Smooth muscle cell (in vitro differentiated cells): Measurements from ENCODE around the gene KCNQ1OT1. TPM values are rescaled to one million over a fixed set of nuclear protein-coding genes. Genes with fewer than 3 reads are reported as not detected.

ENCODE experiments used
- DNase-seq: peaks from one replicate; lab custom pipeline; 2025; ENCODE audit not compliant: unreplicated experiment; lab: John Stamatoyannopoulos, UW
- H2AFZ ChIP-seq: fragments of 200-600 bp; sonication (generic); 2 replicates; pipeline ENCODE4 v1.6.0; 2016; ENCODE audit warnings: antibody characterized with exemption, low read depth, mild to moderate bottlenecking
- H3F3A ChIP-seq: fragments of 200-600 bp; sonication (generic); 2 replicates; pipeline ENCODE4 v1.6.0; 2017; ENCODE audit warnings: antibody characterized with exemption, low read depth
- H3K27ac ChIP-seq: fragments of 200-600 bp; sonication (generic); 2 replicates; pipeline ENCODE4 v1.5.1; 2016; ENCODE audit warnings: low read depth, mild to moderate bottlenecking
- H3K27me3 ChIP-seq: fragments of 200-600 bp; sonication (generic); 2 replicates; pipeline ENCODE4 v1.6.1; 2016; ENCODE audit warnings: low read depth, mild to moderate bottlenecking
- H3K36me3 ChIP-seq: fragments of 200-600 bp; sonication (generic); 2 replicates; pipeline ENCODE4 v1.5.1; 2016; ENCODE audit warnings: low read depth
- H3K4me1 ChIP-seq: fragments of 200-600 bp; sonication (generic); 2 replicates; pipeline ENCODE4 v1.5.1; 2016; ENCODE audit warnings: low read depth
- H3K4me2 ChIP-seq: fragments of 200-600 bp; sonication (generic); 2 replicates; pipeline ENCODE4 v1.6.0; 2016; ENCODE audit warnings: mild to moderate bottlenecking
- H3K4me3 ChIP-seq: fragments of 200-600 bp; sonication (generic); 2 replicates; pipeline ENCODE4 v1.5.1; 2016; ENCODE audit warnings: mild to moderate bottlenecking
- H3K79me2 ChIP-seq: fragments of 200-600 bp; sonication (generic); 2 replicates; pipeline ENCODE4 v1.6.0; 2016; ENCODE audit warnings: low read depth, mild to moderate bottlenecking
- H3K9ac ChIP-seq: fragments of 200-600 bp; sonication (generic); 2 replicates; pipeline ENCODE4 v1.6.0; 2016; ENCODE audit warnings: low read depth
- H3K9me3 ChIP-seq: fragments of 200-600 bp; sonication (generic); replicated peaks from 2 replicates; pipeline ENCODE4 v1.5.1; 2016; ENCODE audit warnings: low read depth
- H4K20me1 ChIP-seq: fragments of 200-600 bp; sonication (generic); 2 replicates; pipeline ENCODE4 v1.6.0; 2016; ENCODE audit warnings: low read depth
- WGBS: methylation state at CpG from one replicate; pipeline ENCODE4 v1.1.7; 2016; ENCODE audit warnings: low lambda C conversion rate; 5-methylcytosine and 5-hydroxymethylcytosine counted together
- polyA plus RNA-seq: library from polyadenylated mRNA; unstranded; fragments of >200 nt; fragmentation: Nextera tagmentation; extraction: Ambion mirVana; gene quantifications from 2 replicates; pipeline ENCODE4 v1.2.1, GENCODE V29; 2016
- total RNA-seq: library from RNA; depleted of rRNA; stranded (reverse); fragments of >200 nt; gene quantifications from 2 replicates; pipeline ENCODE4 v1.2.3, GENCODE V29; 2014
- TF ChIP-seq, protein P1 (sequence below): fragments of 200-600 bp; sonication (generic); IDR thresholded peaks from 2 replicates; pipeline ENCODE4 v1.5.1; 2017; ENCODE audit warnings: borderline replicate concordance, mild to moderate bottlenecking, antibody characterized with exemption; ENCODE audit not compliant: insufficient read depth, poor library complexity, severe bottlenecking

Gene KCNQ1OT1
- total and polyA plus RNA-seq, 2 experiments from 2014 or later: 1.6 to 9.8 TPM

DNA sequence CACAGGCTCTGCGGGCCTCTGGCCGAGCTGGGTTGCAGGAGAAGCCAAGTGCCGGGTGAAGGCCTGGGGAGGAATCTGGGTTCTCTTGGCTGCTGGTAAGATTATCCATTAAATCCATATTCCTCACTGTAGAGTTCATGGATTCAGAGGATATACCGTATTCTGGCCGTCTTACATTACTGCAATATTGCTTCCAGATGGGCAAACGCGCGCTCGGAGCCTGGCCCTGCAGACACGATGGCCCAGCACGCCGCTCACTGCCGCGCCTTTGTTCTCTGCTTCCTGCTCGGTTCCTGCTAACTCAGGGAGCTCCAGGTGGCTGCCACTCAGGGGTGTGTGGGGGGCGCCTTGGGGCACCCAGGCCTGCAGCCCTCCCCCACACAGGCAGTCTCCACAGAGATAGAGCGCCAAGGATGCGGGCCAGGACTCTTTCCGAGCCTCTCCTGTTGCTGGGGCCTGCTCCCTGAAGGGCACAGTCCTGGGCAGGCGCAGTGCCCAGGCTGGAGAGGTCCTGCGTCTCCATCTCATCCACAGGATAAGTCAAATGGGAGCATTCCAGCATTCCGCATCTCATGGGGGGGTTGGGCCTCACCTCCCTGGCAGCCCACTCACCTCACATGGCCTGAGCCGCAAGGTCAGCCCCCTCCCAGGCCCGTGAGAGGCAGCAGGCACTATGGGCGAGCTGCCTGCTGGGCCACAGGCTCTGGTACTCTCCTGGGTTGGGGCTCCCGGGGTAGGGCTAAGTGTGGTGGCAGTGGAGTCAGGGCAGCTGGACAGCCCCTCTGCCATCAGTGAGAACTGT is 14.1 kb upstream of the KCNQ1OT1 start:
- Histone ChIP-seq H3K36me3 (no peaks in the 10 kb centered on the region), H3F3A (peaks cover 4% of the 10 kb centered on the region), H3K9me3 (no peaks in the 10 kb centered on the region), H3K27ac (no peak overlapping the region), H3K9ac (no peak overlapping the region), H2AFZ (no peak overlapping the region), H3K79me2 (no peaks in the 10 kb centered on the region), H3K4me2 (no peak overlapping the region), H3K27me3 (no peaks in the 10 kb centered on the region), H3K4me1 (peaks cover 6% of the 10 kb centered on the region), H3K4me3 (no peak overlapping the region), H4K20me1 (no peaks in the 10 kb centered on the region)
- WGBS: 90% methylated on average over 26 of the region's 26 CpGs
- TF ChIP-seq, protein P1, sequence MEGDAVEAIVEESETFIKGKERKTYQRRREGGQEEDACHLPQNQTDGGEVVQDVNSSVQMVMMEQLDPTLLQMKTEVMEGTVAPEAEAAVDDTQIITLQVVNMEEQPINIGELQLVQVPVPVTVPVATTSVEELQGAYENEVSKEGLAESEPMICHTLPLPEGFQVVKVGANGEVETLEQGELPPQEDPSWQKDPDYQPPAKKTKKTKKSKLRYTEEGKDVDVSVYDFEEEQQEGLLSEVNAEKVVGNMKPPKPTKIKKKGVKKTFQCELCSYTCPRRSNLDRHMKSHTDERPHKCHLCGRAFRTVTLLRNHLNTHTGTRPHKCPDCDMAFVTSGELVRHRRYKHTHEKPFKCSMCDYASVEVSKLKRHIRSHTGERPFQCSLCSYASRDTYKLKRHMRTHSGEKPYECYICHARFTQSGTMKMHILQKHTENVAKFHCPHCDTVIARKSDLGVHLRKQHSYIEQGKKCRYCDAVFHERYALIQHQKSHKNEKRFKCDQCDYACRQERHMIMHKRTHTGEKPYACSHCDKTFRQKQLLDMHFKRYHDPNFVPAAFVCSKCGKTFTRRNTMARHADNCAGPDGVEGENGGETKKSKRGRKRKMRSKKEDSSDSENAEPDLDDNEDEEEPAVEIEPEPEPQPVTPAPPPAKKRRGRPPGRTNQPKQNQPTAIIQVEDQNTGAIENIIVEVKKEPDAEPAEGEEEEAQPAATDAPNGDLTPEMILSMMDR: no peak
- no peak for DNase-seq

DNA sequence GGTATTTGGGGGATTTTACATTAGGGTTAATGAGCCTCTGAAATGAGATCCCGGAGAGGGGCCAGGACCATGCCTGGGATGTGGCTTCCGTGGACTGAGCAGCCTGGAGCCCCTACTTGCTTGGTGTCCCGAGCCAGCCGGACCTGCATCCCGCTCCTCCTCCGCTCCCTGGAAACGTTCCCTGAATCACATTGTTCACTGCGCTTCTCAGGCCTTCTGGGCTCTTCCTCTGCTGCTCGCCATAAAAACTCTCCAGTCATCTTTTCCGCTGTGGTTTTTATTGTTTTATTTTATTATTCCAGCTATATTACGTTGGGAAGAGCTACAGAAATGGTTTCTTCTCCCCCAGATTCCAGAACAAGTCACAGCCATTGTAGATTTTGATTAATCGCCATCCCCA is 13.3 kb upstream of the KCNQ1OT1 start:
- Histone ChIP-seq H3K27me3 (no peaks in the 10 kb centered on the region), H3K9ac (no peak overlapping the region), H3K4me2 (no peak overlapping the region), H4K20me1 (no peaks in the 10 kb centered on the region), H3K9me3 (no peaks in the 10 kb centered on the region), H3K79me2 (no peaks in the 10 kb centered on the region), H2AFZ (no peak overlapping the region), H3K27ac (no peak overlapping the region), H3K36me3 (no peaks in the 10 kb centered on the region), H3K4me3 (no peak overlapping the region), H3F3A (peaks cover 4% of the 10 kb centered on the region), H3K4me1 (peaks cover 5% of the 10 kb centered on the region)
- TF ChIP-seq, protein P1: no peak
- WGBS: 92% methylated on average over 12 of the region's 12 CpGs
- no peak for DNase-seq

DNA sequence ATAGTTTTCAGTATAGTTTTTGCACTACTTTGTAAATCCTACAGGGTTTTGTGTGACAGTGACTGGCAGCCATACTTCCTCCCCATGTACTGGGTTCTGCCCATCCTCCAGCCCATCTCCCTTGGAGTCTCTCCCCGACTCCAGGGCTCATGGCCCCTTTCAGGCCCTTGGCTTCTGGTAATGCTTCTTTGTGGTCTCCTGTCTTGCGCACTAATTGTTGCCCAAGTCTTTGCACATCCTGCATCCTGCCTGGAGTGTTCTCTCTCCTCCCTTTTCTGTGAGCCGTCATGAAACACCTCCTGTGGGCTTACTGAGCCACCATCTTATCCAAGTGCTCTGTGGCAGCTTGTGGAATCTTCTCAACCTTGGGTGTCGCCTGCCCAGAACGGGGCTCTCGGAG is 11.4 kb upstream of the KCNQ1OT1 start:
- Histone ChIP-seq H3K27ac (no peak overlapping the region), H3K9me3 (no peaks in the 10 kb centered on the region), H3K4me3 (no peak overlapping the region), H3K4me2 (no peak overlapping the region), H3K79me2 (no peaks in the 10 kb centered on the region), H3K27me3 (no peaks in the 10 kb centered on the region), H2AFZ (no peak overlapping the region), H3K36me3 (no peaks in the 10 kb centered on the region), H3K9ac (no peak overlapping the region), H4K20me1 (no peaks in the 10 kb centered on the region), H3K4me1 (peaks cover 5% of the 10 kb centered on the region), H3F3A (peaks cover 4% of the 10 kb centered on the region)
- 91% methylated on average over 6 of the region's 6 CpGs for WGBS
- TF ChIP-seq, protein P1: no peak
- no peak for DNase-seq

DNA sequence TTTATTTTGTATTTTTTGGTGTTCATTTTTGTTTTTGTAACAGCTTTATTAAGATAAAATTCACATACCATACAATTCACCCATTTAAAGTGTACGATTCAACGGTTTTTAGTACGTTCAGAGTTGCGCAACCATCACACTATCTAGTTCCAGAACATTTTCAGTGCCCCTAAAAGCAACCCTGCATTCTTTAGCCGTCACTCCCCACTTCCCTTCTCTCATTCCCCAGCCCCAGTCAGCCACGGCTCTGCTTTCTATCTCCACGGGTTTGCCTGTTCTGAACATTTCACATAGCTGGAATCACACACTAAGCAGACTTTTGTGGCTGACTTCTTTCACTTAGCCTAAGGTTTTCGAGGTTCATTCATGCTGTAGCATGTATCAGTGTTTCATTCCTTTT is 9.6 kb upstream of the KCNQ1OT1 start:
- H3K27me3 ChIP-seq: no peaks in the 10 kb centered on the region

More for the DNA sequence above, 9.6 kb upstream of the KCNQ1OT1 start:
- no peak for DNase-seq
- Histone ChIP-seq H3K79me2 (no peaks in the 10 kb centered on the region), H3K4me3 (peak overlapping the region; percentile 14), H3K27ac (peak overlapping the region; percentile 64), H3F3A (peaks cover 4% of the 10 kb centered on the region), H3K9ac (no peak overlapping the region), H3K4me2 (peak overlapping the region; percentile 59), H2AFZ (no peak overlapping the region), H3K9me3 (no peaks in the 10 kb centered on the region), H4K20me1 (no peaks in the 10 kb centered on the region), H3K36me3 (no peaks in the 10 kb centered on the region), H3K4me1 (peaks cover 5% of the 10 kb centered on the region)
- TF ChIP-seq, protein P1: no peak
- 21% methylated on average over 8 of the region's 8 CpGs for WGBS
